SH-SY5Y (cell line): ENCODE measurements around the gene PDE9A.

ENCODE experiments used
- GATA2 ChIP-seq: IDR thresholded peaks from 2 replicates; pipeline ENCODE4 v1.6.1; 2011; ENCODE audit warnings: mild to moderate bottlenecking, low read depth, low read length
- GATA3 ChIP-seq: IDR thresholded peaks from 2 replicates; pipeline ENCODE4 v1.6.1; 2011; ENCODE audit warnings: low read depth, mild to moderate bottlenecking, low read length, moderate library complexity

GRCh38 chr21:42760951-42761751 lies 107.7 kb downstream of the PDE9A start:
- TF ChIP-seq GATA2 (no peak), GATA3 (no peak)
